NCI-H2107 treated with DMSO at 0.1 percent for 48 hours (cell line): ENCODE data around the gene LRPPRC.
A peak's percentile ranks its signal among the peaks of the same experiment; 100 is the strongest.
"Not testable (repeated sequence)": the region's sequence is repeated elsewhere in the genome, so short reads cannot be mapped to it uniquely, and the experiment has no call there.

Experiments used
- DNase-seq: peaks from one replicate; lab custom pipeline; 2025; ENCODE audit not compliant: unreplicated experiment; lab: John Stamatoyannopoulos, UW

Gene LRPPRC

GRCh38 chr2:43911136-43911790 is 84.5 kb downstream of the LRPPRC start:
- not testable (repeated sequence) for DNase-seq

- no peak for DNase-seq
Measured at GRCh38 chr2:43906448-43907109, 89.2 kb downstream of the LRPPRC start.

- DNase-seq: no peak
Measured at GRCh38 chr2:43905871-43906270, 89.9 kb downstream of the LRPPRC start.

DNA sequence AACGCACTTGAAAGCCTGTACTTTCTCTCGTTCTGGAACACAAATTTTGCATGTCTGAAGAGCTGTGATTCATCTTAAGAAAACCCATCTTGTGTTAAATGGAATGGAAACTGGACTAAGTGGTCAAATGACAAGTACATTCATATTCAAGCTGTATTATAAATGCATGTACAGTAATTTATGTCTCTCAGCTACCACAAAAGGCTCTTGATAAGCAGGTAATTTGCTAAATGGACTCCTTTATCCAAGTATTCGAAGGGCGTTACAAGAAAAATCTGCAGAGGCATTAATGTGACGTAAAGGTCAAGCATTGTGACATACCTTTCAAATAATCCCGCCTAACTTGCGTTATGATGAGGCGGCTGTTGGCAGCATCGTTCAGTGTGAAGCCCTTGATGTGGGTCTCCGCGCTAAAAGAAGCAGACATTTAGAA is 90.4 kb downstream of the LRPPRC start:
- DNase-seq: no peak

- no peak for DNase-seq
Measured at GRCh38 chr2:43899589-43899988, 96.2 kb downstream of the LRPPRC start.

GRCh38 chr2:43898838-43899346 is 96.9 kb downstream of the LRPPRC start:
- no peak for DNase-seq

- DNase-seq: peak; percentile 82
Measured at GRCh38 chr2:43898134-43898837, 97.5 kb downstream of the LRPPRC start.

- no peak for DNase-seq
Measured at GRCh38 chr2:43897492-43897891, 98.3 kb downstream of the LRPPRC start.

DNA sequence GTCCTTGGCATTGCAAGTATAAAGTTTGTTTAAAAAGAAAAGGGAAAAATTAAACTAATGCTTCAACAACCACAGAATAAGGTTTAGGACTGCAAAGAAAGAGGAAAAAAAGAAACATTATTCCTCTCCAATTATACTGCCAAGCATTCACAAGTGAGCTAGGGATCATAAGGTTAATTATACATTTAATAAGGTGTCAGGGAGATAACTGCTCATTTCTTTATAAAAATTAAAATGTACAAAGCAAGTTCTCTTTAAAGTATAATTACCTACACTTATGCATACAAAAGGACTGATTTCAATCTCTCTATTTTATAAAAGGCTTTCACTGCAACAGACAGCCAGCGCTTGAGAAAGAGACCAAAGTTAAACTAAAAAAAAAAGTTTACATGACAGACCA is 98.9 kb downstream of the LRPPRC start:
- no peak for DNase-seq

DNA sequence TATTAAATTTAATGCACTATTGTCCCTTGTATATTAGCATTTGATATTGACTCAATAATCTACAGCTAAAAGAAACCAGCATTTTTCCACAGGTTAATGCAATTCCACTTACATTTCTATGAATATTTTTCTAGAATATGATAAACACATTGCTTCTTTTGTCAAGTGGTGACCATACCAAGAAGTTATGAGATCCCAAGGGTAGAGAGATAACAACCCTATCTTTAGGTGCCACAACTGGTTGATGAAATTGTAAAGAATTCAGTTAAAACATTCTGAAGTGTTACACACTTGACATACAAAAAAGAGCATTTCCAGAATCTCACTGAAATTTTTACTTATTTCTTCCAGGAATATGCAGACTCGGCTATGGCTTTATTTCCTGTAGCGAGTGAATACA is 101.0 kb downstream of the LRPPRC start:
- DNase-seq: no peak

- DNase-seq: no peak
Measured at GRCh38 chr2:43890855-43891254, 104.9 kb downstream of the LRPPRC start.

DNA sequence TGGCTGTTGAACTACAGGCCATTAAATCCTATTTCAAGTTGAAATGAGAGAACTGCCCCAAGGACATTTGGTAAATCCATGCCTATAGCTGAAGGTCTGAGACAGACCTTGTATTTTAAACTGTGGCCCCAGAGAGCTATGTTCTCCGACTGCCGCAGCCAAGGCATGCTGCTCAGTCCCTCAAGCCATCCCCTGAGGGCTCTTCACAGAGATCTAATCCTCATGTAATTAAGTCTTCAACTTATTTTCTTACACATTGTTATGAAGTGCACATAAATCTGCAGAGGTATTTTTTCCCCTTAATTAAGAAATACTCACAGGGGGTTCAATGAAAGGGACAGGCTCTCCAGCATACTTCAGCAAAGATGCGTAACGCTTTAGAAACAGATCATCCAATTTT is 106.4 kb downstream of the LRPPRC start:
- DNase-seq: no peak

- no peak for DNase-seq
Measured at GRCh38 chr2:43887176-43887575, 108.6 kb downstream of the LRPPRC start.

DNA sequence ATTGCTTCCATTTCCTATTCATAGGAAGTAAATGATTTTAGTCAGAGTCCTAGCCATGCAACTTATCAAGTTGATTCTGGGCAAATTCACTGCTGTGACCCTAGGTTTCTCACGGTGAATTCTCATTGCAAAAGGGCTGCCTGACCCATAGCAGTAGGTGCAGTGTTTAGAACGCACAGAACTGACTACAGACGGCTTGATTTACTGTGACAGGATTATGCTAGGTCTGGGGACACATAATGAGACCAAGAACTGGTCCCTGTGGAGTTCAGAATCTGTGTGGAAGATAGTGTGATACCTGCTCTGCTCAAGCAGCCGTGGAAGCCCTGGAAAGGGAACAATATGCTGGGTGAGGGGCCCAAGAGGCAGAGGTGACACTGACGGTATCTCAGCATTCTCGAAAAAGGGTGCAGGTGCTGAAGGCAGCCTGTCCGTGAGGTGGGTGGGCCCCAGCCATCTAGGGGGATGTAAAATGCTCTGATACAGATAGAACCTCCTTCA is 110.6 kb downstream of the LRPPRC start:
- DNase-seq: no peak

- DNase-seq: no peak
Measured at GRCh38 chr2:43884689-43885088, 111.1 kb downstream of the LRPPRC start.

DNA sequence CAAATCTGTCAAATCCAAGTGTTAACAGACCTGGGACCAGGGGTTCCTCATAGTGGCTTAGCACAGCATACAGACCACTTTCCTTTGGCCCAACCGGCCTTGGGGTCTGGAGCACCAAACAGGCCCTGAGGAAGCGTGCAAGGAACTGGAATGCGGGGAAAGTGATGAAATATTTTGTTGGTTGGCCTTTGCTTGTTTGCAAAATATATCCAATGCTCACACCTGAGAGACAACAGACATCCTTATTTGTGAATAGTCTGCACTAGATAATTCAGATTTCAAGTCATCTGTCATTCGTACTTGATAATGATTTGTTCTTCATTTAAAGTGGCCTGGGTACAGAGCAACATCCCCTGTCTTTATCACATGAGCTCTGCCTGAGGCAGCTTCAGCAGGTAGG is 113.5 kb downstream of the LRPPRC start:
- DNase-seq: no peak

GRCh38 chr2:43880952-43881351 is 114.8 kb downstream of the LRPPRC start:
- no peak for DNase-seq

- no peak for DNase-seq
Measured at GRCh38 chr2:43880471-43880870, 115.3 kb downstream of the LRPPRC start.

DNA sequence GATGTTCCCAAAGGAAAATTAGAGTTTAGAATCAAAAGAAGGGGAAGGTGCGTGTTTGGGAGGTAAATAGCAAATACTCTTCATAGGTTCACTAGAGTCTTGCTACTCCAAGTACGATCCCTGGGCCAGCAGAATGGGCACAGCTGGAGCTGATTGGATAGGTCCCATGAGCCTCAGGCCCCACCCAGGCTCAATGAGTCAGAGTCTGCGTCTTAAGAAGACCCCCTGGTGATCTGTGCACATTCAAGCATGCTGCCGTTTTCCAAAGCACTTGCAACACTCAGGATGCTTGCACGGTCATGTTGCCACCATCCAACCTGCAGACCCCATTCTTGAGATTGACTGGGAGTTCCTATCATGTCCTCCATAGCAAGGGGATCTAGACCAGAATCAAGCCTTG is 116.5 kb downstream of the LRPPRC start:
- DNase-seq: no peak

DNA sequence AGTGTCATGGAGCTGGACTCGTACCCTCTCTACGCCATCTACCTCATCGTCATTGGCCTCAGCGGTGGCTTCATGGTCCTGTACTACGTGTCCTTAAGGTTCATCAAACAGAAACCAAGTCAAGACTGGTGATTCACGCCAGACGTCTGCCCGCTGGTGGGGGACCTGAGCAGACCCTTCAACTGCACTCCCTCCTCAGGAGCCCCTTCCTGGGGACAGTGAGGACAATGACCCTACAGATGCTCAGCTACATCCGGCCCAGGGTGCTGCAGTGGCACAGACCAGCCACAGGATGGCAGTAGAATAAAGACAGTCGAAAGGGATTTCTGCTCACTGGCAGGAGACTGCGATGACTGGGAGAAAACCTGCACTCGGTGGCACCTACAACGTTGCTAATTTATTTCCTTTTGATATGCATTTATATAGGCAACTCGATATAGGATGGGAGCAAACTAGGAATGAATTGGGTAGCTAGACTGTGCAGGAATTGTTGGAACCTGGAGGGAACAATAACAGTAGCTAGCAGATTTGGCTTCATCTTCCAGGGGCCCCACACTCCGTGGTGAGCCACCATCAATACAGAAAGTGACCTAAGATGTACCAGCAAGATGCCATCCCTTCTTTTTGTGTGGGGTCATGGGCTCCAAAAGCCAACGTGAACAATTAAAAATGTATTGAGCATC is 117.9 kb downstream of the LRPPRC start:
- peak; percentile 64 for DNase-seq

- no peak for DNase-seq
Measured at GRCh38 chr2:43874776-43875451, 120.9 kb downstream of the LRPPRC start.
